K562 (cell line): ENCODE data around the gene ZNF143.
A peak's percentile ranks its signal among the peaks of the same experiment; 100 is the strongest.

ENCODE experiments used
- BCLAF1 ChIP-seq, 2 experiments: fragments of 450-650 bp in 1 of 2; IDR thresholded peaks; 2 replicates each; pipeline ENCODE4 v1.6.1; 2011 to 2017; ENCODE audit warnings: low read depth in 2 of 2, antibody characterized with exemption in 1 of 2, borderline replicate concordance in 1 of 2, low read length in 1 of 2, mild to moderate bottlenecking in 1 of 2, mixed read lengths in 1 of 2; ENCODE audit not compliant: control insufficient read depth in 1 of 2
- BRD4 ChIP-seq: fragments of 200-600 bp; sonication (generic); IDR thresholded peaks from 2 replicates; pipeline ENCODE4 v1.6.1; 2017; ENCODE audit warnings: inconsistent platforms
- JUN ChIP-seq, 2 experiments: sonication (generic) in 1 of 2; formaldehyde crosslinking in 1 of 2; IDR thresholded peaks; 2 replicates each; pipeline versions ENCODE4 v1.6.1 to v1.8.0; 2012 to 2022; ENCODE audit warnings: borderline replicate concordance in 2 of 2, mild to moderate bottlenecking in 2 of 2, improper control_type of control experiment in 1 of 2, low read depth in 1 of 2, low read length in 1 of 2, missing genetic modification reagents in 1 of 2
- POLR2AphosphoS5 ChIP-seq: IDR thresholded peaks from 2 replicates; pipeline ENCODE4 v1.6.1; 2011; ENCODE audit warnings: mild to moderate bottlenecking, low read depth, low read length, moderate library complexity; ENCODE audit not compliant: control insufficient read depth, insufficient read depth
- POLR2B ChIP-seq: fragments of 450-650 bp; IDR thresholded peaks from 2 replicates; pipeline ENCODE4 v1.6.1; 2018; ENCODE audit warnings: low read depth; ENCODE audit not compliant: partially characterized antibody
- PPARD ChIP-seq: fragments of 250-450 bp; sonication (Bioruptor Pico); IDR thresholded peaks from 2 replicates; pipeline ENCODE4 v1.8.0; 2022; ENCODE audit warnings: inconsistent platforms, mild to moderate bottlenecking, moderate library complexity
- ZFX ChIP-seq: sonication (generic); formaldehyde crosslinking; IDR thresholded peaks from 2 replicates; pipeline ENCODE4 v1.8.0; 2022; ENCODE audit warnings: mild to moderate bottlenecking, missing genetic modification reagents, moderate library complexity
- ZMIZ1 ChIP-seq, 2 experiments: fragments of 150-350 bp in 1 of 2; IDR thresholded peaks; 2 replicates each; pipeline ENCODE4 v1.6.1; 2012 to 2016; ENCODE audit warnings: low read depth in 2 of 2, low read length in 2 of 2, mild to moderate bottlenecking in 1 of 2, moderate library complexity in 1 of 2
- ZNF217 ChIP-seq: sonication (generic); formaldehyde crosslinking; IDR thresholded peaks from 2 replicates; pipeline ENCODE4 v1.8.0; 2022; ENCODE audit warnings: mild to moderate bottlenecking, missing genetic modification reagents
- ZNF764 ChIP-seq: fragments of 250-450 bp; sonication (Bioruptor Pico); IDR thresholded peaks from 2 replicates; pipeline ENCODE4 v1.4.0; 2020; ENCODE audit warnings: low read depth, mild to moderate bottlenecking, moderate library complexity
- ZNF778 ChIP-seq: fragments of 450-650 bp; formaldehyde crosslinking; IDR thresholded peaks from 2 replicates; pipeline ENCODE4 v1.4.0; 2020; ENCODE audit warnings: mild to moderate bottlenecking, moderate library complexity

- TF ChIP-seq BRD4 = no peak
- peak; percentile 39; the same call in 1 of the 2 replicates for TF ChIP-seq ZFX (CRISPR knock-in tag)
- TF ChIP-seq PPARD (CRISPR knock-in tag) = no peak
- TF ChIP-seq BCLAF1 (IDR thresholded peaks at IDR 0.05; ENCODE audit: borderline replicate concordance in 1 of 2, control insufficient read depth in 1 of 2, low read depth in 2 of 2, low read length in 1 of 2) = no peak
- no peak for TF ChIP-seq ZNF217
- TF ChIP-seq ZNF764 = no peak
- TF ChIP-seq ZNF778 (CRISPR knock-in tag) = no peak
- TF ChIP-seq JUN (IDR thresholded peaks at IDR 0.05; ENCODE audit: borderline replicate concordance, low read depth, low read length) = no peak
- TF ChIP-seq JUN (CRISPR knock-in tag; IDR thresholded peaks at IDR 0.05; ENCODE audit: borderline replicate concordance) = no peak
- no peak for TF ChIP-seq POLR2AphosphoS5
- TF ChIP-seq POLR2B = no peak
- TF ChIP-seq ZMIZ1 (IDR thresholded peaks at IDR 0.05; ENCODE audit: low read depth in 2 of 2, low read length in 2 of 2) = no peak
Measured at GRCh38 chr11:9568854-9569587, 108.2 kb downstream of the ZNF143 start.
